Kasumi-1 (cell line): ENCODE measurements around the gene FLNB.
"Not testable (repeated sequence)": the region's sequence is repeated elsewhere in the genome, so short reads cannot be mapped to it uniquely, and the experiment has no call there.

ENCODE experiments used
- DNase-seq, 2 experiments: peaks; one replicate each; lab custom pipeline; 2025; lab: John Stamatoyannopoulos, UW

FLNB gene

DNA sequence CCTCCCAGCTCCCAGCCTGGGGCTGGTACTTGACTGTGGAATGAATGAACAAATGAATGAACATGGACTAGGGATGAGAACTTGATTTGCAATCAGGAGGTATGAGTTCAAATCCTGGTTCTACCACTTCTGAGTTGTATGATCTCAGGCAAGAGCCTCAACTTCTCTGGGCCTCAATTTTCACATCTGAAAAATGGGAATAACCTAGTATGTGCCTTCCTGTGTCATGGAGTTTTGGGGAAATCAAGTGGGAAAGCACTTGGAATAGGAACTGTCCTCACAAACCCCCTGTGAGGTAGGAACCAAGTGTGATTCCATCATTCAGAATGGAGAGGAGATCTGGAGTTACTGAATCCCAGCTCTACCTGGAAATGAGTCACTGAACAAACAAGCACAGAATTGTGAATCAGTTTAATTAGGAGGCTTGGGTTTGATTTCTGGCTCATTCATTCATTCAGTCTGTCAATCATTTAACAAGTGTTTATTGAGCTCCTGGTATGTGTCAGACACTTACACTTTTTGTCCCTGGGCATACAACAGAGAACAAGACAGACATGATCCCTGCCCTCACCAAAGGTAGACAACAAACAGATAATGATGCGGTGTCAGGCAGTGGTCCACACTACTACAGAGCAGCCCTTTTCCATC lies 172.8 kb downstream of the FLNB start:
- no peak for DNase-seq

DNA sequence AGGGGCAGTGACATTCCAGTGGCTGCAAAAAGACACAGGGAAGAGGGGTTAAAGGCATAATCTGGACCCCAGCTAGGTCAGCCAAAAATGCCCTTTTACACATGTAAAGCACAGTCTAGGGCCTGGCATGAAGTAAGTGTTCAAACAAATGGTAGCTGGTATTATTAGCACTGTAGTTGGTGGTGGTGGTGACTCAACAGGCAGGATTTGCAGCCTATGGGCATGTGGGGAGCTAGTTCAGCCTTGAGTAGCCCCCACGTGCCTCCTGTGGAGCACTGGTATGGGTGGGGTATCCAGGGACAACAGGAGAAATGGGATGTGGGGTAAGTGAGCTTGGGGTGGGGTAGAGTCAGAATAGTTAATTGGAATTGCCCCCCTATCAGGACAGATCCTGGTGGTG lies 175.0 kb downstream of the FLNB start:
- DNase-seq: no peak

DNA sequence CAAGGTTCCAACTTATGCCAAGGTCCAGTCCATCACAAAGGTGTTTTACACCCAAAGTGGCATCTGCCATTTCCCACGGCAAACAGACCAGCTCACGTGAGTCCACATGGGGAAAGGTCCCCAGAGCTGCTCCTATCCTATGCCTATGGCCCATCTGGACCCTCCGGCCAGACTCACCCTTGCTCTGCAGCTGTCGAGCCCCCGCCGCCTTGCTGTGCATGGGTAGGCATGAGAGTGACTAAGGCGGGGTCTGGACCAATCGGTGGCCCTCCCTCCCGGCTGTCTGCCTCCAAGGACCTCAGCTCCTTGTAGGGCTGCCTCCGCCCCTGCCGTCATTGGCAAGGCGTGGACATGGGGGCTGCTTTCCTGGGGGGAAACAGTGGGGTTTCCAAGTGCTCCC lies 175.7 kb downstream of the FLNB start:
- DNase-seq: no peak

DNA sequence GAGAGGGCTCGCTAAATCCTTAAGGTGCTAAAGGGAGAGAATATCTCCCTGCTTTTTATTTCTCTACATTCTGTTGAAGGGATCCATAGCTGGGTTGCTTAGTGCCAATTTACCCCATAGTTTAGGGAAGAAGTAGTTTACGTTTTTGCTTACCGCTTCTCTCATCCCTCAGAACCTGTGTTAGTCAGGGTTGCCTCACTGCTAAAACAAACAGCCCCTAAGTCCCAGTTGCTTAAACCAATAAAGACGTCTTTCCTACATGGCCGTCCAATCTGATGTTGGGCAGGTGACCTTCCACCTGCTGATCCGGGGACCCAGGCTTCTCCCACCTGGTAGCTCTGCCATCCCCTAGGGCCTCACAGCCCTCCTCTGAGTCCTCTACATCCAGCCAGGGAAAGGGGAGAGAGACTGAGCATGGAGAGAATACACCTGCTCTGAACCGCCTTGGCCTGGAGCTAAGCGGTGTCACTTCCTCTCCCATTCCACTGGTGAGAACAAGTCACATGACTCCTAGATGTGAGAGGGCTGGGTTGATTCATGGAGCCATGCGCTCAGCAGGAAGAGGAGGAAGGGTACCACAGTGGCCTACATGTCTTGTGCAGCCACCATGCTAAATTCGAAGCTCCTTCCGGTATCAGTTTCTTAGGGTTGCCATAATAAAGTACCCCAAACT lies 176.2 kb downstream of the FLNB start:
- DNase-seq: no peak

DNA sequence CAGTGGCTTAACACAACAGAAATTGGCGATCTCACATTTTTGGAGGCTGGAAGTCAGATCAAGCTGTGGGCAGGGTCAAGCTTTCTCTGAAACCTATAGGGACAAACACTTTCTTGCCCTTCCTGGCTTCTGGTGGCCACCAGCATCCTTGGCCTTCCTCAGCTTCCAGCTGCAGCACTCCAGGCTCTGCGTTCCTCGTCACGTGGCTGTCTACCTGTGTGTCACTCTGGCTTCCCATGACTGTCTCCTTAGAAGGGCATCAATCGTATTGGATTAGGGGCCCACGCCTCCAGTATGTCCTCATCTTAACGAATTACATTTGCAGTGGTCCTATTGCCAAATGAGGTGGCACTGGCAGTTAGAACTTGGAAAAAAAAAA lies 176.7 kb downstream of the FLNB start:
- DNase-seq: no peak

DNA sequence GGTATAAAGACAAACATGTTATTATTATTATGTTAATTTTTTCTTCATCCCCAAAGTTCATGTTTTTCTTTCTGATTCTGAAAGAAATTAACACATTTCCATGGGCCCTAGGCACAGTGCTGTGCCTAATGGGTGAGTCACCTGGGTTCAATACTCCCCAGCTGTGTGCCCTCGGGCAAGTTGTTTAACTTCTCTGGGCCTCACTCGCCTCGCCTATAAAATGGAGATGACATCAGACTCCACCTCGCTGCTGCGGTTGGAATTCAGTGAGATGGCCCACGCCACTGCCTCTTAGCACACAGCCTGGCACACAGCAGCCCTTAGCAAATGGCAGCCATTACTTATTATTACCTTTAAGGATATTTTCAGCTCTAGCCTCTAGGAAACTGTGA lies 179.9 kb downstream of the FLNB start:
- no peak for DNase-seq

DNA sequence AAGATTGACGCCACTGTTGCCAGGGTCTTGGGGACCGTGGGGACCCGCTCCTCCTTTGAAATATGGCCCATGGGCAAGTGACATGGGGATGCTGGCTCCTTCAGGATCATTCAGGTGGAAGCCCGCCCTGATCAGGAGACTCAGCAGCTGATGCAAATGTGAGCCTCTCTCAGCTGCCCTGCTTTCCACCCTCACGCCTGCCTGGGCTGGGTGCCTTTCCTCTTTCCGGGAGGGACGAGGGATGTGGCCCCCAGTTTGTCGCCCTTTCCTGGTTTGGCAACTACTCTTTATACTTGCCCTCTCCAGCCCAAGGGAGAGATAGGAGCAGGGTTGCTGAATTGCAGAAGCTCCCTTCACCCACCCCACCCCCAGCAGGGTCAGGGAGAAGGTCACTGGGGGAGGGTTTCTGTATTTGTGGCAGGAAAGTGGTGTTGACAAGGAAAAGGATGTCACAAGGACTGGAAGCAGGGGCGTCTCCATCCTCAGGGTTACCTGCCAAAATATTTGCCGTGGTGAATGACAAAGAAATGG lies 180.8 kb downstream of the FLNB start:
- no peak for DNase-seq

DNA sequence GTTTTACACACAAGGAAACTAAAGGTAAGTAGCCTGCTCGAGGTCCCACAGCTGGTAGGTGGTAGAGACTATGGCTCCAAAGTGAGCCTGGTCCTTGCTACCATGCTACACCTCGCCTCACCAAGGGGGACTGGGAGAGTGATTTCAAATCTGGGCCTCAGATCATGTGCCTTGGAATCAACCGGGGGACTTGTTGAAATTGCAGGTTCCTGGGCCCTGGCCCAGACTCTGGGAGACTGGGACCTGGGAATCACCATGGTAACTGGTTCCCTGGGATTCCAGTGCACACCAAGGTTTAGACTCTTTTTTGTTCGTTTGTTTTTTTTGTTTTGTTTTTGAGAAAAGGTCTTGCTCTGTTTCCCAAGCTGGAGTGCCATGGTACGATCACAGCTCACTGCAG lies 181.5 kb downstream of the FLNB start:
- no peak for DNase-seq

DNA sequence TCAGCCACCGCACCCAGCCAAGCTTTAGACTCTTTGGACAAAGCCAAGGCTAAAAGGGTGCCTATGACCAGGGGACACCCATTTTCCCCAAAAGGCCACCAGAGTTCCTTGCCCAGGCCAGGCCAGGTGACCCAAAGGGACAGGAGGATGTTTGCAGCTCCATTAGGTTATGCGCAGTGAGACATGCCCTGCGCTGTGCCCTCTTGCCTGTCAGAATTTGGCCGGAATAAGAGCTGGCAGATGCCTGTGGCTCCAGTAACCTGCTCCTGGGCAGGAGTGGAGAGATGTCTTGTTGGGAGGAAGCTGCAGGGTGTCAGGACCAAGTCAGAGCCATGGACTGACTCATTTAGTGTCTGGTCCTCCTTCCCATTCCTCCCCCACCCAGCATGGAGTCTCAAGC lies 182.1 kb downstream of the FLNB start:
- DNase-seq: no peak

DNA sequence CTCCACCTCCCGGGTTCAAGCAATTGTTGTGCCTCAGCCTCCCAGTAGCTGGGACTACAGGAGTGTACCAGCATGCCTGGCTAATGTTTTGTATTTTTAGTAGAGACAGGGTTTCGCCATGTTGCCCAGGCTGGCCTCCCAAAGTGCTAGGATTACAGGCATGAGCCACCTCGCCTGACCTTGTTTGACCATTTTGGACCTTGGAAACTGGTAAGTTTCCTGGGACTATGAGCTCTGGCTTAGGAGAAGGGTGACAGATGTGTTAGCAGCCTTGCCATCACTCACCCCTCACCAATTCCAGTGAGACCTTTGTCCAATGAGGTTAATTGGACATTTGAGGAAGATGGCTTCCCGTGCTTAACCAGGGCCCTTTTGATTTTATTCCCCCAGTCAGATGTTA lies 182.7 kb downstream of the FLNB start:
- no peak for DNase-seq

DNA sequence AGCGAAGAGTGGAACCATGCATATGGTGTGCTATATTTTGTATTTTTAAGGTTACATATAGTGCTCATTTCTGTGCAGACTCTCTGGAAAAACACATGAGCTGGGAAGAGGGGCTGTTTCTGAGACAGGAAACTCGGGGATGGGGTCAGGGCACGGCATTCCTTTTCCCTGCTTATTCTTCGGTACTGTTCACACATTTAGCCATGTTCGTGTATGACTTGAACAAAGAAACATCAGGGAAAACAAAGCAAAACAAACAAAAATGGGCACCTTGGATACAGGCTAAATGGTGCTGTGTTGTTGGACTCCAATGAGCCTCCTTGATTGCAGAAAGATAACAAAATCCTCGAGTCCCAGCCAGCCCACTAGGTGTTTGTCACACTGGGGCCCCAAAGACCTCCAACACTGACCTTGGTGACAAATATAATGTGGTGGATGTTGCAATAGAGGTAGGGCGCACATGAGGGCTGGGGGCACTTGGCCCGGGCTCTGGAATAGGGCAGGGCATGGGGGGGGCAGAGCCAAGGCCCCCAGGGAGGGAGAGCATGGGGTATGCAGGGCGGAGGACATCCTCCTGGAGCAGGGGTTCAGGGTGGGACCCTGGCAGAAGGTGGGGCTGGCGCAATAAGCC lies 183.3 kb downstream of the FLNB start:
- DNase-seq: no peak

DNA sequence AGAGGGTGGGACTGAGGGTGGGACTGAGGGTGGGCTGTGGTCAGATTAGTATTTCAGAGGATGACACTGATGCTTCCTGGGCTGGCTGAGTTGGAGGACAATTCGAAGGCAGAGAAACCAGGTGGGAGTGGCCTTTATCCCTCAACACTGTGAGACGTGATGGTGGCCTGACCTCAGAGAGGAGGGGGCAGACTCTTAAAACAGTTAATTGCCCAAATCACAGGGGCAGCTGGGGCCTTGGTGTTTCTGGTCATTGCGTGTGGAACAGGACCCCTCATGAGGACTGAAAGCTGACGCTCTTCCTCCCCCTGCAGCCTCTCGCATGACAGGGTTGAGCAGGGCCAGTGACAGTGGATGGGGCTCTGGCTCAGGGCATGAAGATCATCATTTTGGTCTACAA lies 183.8 kb downstream of the FLNB start:
- DNase-seq: no peak

DNA sequence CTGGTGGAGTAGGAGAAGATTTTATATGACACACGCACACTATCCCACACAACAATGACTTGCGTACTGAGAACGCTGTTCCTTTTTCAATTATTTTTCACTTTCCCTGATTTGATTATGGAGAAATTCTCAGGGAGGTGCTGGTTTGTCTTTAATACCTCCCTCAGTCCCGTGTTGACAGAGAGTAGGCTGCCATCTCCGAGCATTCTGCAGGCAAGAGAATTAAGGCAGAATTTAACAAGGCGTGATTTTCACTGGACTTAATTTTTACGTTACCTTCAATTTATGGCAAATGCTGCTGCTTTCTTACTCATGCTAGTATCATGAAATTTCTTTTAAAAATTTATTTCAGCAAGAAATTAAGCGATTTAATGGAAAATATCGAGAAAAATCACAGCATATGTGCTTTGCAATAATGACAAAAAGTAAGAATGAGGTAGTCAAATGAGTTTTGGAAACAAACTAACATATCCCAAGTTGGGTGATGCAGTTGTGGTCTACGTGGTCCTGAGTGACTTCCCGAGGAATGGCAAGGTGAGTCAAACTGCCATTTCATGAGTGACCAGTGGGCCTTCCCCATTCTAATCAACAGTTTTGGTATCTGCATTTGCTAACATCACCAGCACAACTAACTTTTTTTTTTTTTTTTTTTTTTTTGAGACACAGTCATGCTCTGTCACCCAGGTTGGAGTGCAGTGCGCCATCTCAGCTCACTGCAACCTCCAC lies 185.6 kb downstream of the FLNB start:
- DNase-seq: no peak

DNA sequence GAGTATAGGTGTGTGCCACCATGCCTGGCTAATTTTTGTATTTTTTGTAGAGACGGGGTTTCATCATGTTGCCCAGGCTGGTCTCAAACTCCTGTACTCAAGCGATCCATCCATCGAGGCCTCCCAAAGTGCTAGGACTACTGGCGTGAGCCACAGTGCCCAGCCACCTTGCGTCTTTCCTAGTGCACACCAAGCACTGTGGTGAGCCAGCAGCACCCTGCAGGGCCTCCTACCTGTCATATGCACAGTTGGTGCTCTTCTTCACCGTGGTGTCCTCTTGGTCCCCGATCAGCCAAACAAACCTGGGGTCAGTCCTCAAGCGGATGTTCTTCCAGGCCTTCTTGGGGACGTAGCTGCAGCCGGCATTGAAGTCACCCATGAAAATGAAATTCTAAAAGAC lies 189.4 kb downstream of the FLNB start:
- no peak for DNase-seq

DNA sequence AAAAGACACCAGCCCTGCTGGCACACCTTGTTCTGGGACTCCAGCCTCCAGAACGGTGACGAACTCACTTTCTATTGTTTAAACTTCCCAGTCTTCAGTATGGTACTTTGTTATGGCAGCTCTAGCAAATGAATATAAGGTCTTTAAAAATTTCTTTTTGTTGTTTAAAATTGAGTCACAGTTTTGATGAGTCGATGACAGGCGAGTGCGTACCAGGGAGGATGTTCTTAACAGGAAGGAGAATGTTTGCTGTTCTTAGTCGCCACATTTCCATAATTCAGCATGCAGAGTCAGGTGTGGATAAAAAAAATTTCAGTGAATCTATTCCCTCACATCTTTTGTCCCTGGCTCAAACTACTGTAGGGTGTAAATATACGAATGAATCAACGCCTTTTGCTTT lies 190.1 kb downstream of the FLNB start:
- no peak for DNase-seq

DNA sequence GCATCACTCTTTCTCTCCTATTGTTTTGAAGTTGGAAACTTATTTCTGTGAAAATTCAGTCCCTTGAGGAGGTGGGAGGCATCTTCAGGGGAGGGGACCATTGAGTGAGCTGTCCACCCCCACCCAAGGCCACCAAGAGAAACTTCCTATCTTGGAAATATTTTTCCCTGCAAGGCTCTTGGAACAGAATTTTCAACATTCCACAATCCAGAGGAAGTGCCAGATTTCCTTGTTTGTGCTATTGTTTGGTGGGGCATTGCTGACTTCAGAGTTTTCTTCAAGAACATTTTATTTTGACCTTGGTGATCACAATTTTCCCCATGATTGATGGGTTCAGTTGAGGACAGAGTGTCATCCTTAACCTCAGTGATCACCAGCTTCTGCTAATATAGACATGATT lies 190.6 kb downstream of the FLNB start:
- DNase-seq: no peak

DNA sequence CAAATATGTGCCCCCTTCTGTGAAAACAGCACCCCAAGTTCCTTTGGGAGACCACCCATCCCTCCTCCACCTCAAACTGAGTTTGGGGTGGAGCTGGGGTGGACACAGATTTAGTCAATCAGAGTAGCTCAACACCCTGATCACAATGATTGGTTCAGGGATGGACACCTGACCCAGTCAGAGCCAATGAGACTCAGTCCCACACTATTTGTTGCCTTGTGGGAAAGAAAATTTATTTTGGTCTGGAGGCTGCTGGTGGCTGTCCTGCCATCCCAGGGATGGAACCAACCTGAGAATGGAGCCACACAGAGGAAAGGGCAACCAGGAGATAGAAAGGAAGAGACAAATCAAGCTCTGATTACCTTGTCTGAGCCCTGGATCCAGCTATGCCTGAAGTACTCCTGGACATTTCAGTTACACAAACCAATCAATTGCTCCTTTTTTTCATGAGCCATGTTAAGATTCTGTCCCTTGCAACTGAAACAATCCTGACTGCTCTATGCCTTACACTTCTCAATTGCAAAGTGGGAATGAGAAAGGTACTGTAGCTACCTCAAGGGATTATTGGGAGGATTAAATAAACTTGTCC lies 192.0 kb downstream of the FLNB start:
- DNase-seq: no peak

DNA sequence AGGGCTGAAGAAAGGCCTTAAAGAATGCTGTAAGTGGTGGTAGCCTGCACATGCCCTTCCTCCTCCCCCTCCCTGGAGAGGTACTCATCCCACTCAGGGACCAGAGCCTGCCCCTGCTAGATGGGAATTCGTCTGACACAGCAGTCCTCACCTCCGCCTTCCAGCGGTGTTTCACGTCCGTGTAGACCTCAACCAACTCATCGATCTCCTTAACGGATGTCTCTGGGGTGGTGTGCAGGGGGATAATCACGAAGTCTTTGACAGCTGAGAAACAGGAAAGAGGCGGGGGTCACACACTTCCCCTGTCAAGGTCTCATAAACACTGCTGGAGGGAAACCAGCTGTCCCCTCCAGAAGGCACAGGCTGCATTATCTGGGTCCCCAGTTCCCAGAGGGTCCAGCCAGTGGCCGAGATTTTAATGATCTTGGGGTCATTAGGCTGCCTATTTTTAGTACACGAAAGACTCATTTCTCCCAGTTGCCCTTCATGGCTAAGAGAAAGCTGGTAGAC lies 192.7 kb downstream of the FLNB start:
- DNase-seq: no peak

DNA sequence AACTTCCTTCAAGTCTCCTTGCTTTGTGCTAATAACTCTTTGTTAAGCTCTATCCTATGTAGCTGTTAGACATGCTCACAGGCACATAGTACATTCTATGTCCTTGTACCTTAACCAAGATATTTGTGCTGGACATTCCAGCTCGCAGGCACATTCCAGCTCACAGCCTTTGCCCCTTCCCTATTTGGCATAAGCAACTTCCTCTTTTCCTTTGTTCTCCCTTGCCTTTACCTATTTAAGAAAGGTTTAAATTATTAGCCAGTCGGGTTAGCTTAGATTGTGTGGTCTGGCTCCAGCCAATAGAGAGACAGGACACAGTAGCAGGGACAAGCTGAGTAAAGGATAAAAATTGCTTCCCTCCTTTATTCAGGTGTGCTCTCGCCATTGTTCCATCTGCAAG lies 193.2 kb downstream of the FLNB start:
- not testable (repeated sequence) for DNase-seq

DNA sequence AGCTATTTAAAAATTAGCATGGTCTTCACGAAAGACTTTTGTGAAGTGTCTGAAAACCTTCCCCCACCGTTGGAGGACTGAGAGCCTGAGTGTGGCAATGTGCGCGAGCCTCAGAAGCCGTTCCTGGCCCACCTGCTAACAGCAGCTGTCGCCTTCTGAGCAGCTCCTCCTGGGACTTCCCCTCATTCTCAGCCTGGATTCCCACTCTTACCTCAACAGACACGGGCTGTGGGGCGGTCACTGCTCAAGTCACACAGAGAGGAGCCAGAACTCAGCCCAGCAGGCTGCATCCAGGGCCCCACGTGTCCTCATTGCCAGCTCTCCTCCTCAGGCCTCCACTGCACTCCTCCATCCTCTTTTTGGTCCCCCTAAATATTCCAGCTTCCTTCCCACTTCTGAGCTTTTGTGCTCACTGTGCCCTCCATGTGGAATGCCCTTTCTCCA lies 194.7 kb downstream of the FLNB start:
- DNase-seq: no peak

DNA sequence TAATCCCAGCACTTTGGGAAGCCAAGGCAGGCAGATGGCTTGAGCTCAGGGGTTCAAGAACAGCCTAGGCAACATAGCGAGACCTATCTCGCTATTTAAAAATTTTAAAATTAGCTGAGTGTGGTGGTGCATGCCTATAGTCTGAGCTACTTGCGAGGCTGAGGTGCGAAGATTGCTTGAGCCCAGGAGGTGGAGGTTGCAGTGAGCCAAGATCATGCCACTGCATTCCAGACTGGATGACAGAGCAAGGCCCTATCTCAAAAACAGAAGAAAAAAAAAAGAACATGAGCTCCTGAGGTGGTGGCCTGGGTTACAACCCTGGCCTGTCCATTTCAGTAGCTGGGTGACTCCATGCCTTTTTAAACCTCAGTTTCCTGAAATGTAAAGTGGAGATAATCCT lies 195.3 kb downstream of the FLNB start:
- DNase-seq: no peak

DNA sequence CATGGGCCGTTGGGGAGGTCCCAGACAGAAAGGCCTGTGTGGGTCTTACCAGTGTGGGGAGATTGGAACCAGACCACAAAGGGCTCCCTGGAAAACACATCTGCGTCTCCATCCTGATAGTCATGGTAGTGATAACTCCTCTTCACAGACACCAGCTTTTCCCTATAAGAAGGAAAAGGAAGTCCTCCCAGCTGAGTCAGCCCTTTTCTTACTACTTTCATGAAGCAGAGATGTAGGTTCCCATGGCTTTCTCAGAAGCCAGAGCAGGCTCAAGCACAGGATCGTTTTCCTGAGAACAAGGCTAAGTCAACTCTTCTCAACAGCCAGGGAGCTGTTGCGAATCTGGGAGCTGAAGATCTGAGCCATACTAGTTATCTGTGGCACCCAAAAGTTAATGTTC lies 196.5 kb downstream of the FLNB start:
- no peak for DNase-seq
